NCI-H2196 (cell line): Measurements from ENCODE around the gene NXN.
A peak's percentile ranks its signal among the peaks of the same experiment; 100 is the strongest.
"Not testable (repeated sequence)": the region's sequence is repeated elsewhere in the genome, so short reads cannot be mapped to it uniquely, and the experiment has no call there.

Experiments
- DNase-seq: peaks from one replicate; lab custom pipeline; 2025; ENCODE audit not compliant: unreplicated experiment; lab: John Stamatoyannopoulos, UW

Gene NXN

GRCh38 chr17:981292-981658 is 1.7 kb upstream of the NXN start:
- DNase-seq = no peak

- DNase-seq = peak; percentile 74
Observed at GRCh38 chr17:980406-981291, 1.1 kb upstream of the NXN start.

GRCh38 chr17:979212-979538 is 401 bp downstream of the NXN start:
- DNase-seq = no peak

GRCh38 chr17:978103-979093 is 1.2 kb downstream of the NXN start:
- DNase-seq = no peak

- DNase-seq = no peak
Observed at GRCh38 chr17:977166-977565, 2.4 kb downstream of the NXN start.

GRCh38 chr17:976312-976711 is 3.3 kb downstream of the NXN start:
- no peak for DNase-seq

- DNase-seq = no peak
Observed at GRCh38 chr17:975371-975915, 4.1 kb downstream of the NXN start.

GRCh38 chr17:974778-975177 is 4.8 kb downstream of the NXN start:
- DNase-seq = not testable (repeated sequence)

- DNase-seq = no peak
Observed at GRCh38 chr17:973053-973452, 6.5 kb downstream of the NXN start.

- DNase-seq = not testable (repeated sequence)
Observed at GRCh38 chr17:971861-972260, 7.7 kb downstream of the NXN start.

GRCh38 chr17:970364-970763 is 9.2 kb downstream of the NXN start:
- DNase-seq = no peak

- DNase-seq = no peak
Observed at GRCh38 chr17:969811-970355, 9.7 kb downstream of the NXN start.

GRCh38 chr17:968812-969730 is 10.5 kb downstream of the NXN start:
- DNase-seq = no peak

- no peak for DNase-seq
Observed at GRCh38 chr17:967122-967521, 12.5 kb downstream of the NXN start.

- no peak for DNase-seq
Observed at GRCh38 chr17:965311-965989, 14.1 kb downstream of the NXN start.

- no peak for DNase-seq
Observed at GRCh38 chr17:964876-965275, 14.7 kb downstream of the NXN start.

- no peak for DNase-seq
Observed at GRCh38 chr17:962670-963069, 16.9 kb downstream of the NXN start.

GRCh38 chr17:962166-962565 is 17.4 kb downstream of the NXN start:
- DNase-seq = no peak

GRCh38 chr17:958712-959451 is 20.7 kb downstream of the NXN start:
- DNase-seq = no peak
